WTC11 (cell line): ENCODE data around the gene LRRC37A2. TPM values are rescaled to one million over a fixed set of nuclear protein-coding genes. Genes with fewer than 3 reads are reported as not detected.
A peak's percentile ranks its signal among the peaks of the same experiment; 100 is the strongest.
"Not testable (repeated sequence)": the region's sequence is repeated elsewhere in the genome, so short reads cannot be mapped to it uniquely, and the experiment has no call there.

Experiments
- ATAC-seq: fragments of 200-7000 bp; cut with Tn5 transposase; 2 replicates; pipeline ENCODE4 v1.10.0; 2021; ENCODE audit warnings: mild to moderate bottlenecking, moderate library complexity
- CTCF ChIA-PET: fragments of 300-600 bp; sonication (Branson Sonifier 250); formaldehyde crosslinking; loops from one replicate; lab custom pipeline; 2021; ENCODE audit warnings: antibody characterized with exemption; lab: Charles Lee
- POLR2A ChIA-PET: fragments of 350-600 bp; sonication (Branson Sonifier 250); formaldehyde crosslinking; loops from one replicate; lab custom pipeline; 2021; ENCODE audit warnings: antibody characterized with exemption; lab: Charles Lee
- DNase-seq: peaks from one replicate; pipeline ENCODE4 v3.0.0; 2021; ENCODE audit warnings: low spot score
- H3K27ac Mint-ChIP-seq: 2 replicates; pipeline ENCODE4 v1.8.0; 2021; ENCODE audit warnings: mixed read lengths
- H3K27me3 Mint-ChIP-seq: 2 replicates; pipeline ENCODE4 v1.8.0; 2021; ENCODE audit warnings: low read depth, mild to moderate bottlenecking, moderate library complexity, mixed read lengths
- H3K36me3 Mint-ChIP-seq: 2 replicates; pipeline ENCODE4 v1.8.0; 2021; ENCODE audit warnings: mixed read lengths
- H3K4me1 Mint-ChIP-seq: 2 replicates; pipeline ENCODE4 v1.8.0; 2022; ENCODE audit warnings: mixed read lengths
- H3K4me3 Mint-ChIP-seq: 2 replicates; pipeline ENCODE4 v1.8.0; 2021; ENCODE audit warnings: mild to moderate bottlenecking, moderate library complexity, mixed read lengths
- H3K9me3 Mint-ChIP-seq: 2 replicates; pipeline ENCODE4 v1.8.0; 2021; ENCODE audit warnings: mixed read lengths
- total RNA-seq: library from RNA; stranded (reverse); gene quantifications from 3 replicates; pipeline ENCODE4 v1.2.3, GENCODE V29; 2021

The LRRC37A2 gene
- total RNA-seq, 1 experiment from 2014 or later: 4.6 TPM

- ATAC-seq, POLR2A ChIA-PET, CTCF ChIA-PET, H3K9me3 Mint-ChIP-seq, H3K27me3 Mint-ChIP-seq, H3K27ac Mint-ChIP-seq, H3K4me3 Mint-ChIP-seq, H3K36me3 Mint-ChIP-seq, H3K4me1 Mint-ChIP-seq, DNase-seq: not testable (repeated sequence)
These were observed 47.8 kb downstream of the LRRC37A2 start for GRCh38 chr17:46560048-46560447.

- DNase-seq, H3K4me3 Mint-ChIP-seq, H3K27me3 Mint-ChIP-seq, H3K27ac Mint-ChIP-seq, CTCF ChIA-PET, POLR2A ChIA-PET, H3K36me3 Mint-ChIP-seq, H3K4me1 Mint-ChIP-seq, ATAC-seq, H3K9me3 Mint-ChIP-seq: not testable (repeated sequence)
These were observed 54.0 kb downstream of the LRRC37A2 start for GRCh38 chr17:46566284-46566683.

GRCh38 chr17:46566980-46567379, 54.7 kb downstream of the LRRC37A2 start:
- H3K27me3 Mint-ChIP-seq, H3K36me3 Mint-ChIP-seq, POLR2A ChIA-PET, H3K27ac Mint-ChIP-seq, DNase-seq, H3K4me3 Mint-ChIP-seq, CTCF ChIA-PET, H3K4me1 Mint-ChIP-seq, H3K9me3 Mint-ChIP-seq, ATAC-seq: not testable (repeated sequence)

- ATAC-seq, H3K4me3 Mint-ChIP-seq, H3K4me1 Mint-ChIP-seq, H3K9me3 Mint-ChIP-seq, H3K27me3 Mint-ChIP-seq, DNase-seq, CTCF ChIA-PET, H3K36me3 Mint-ChIP-seq, H3K27ac Mint-ChIP-seq, POLR2A ChIA-PET: not testable (repeated sequence)
These were observed 59.5 kb downstream of the LRRC37A2 start for GRCh38 chr17:46571796-46572195.

- H3K36me3 Mint-ChIP-seq, CTCF ChIA-PET, H3K4me3 Mint-ChIP-seq, H3K4me1 Mint-ChIP-seq, POLR2A ChIA-PET, H3K27me3 Mint-ChIP-seq, H3K9me3 Mint-ChIP-seq, H3K27ac Mint-ChIP-seq: not testable (repeated sequence)
- ATAC-seq (peak; percentile 95), DNase-seq (peak; percentile 82)
These were observed 67.1 kb downstream of the LRRC37A2 start, which contains the start of gene ARL17A for GRCh38 chr17:46579083-46580075. Gene ARL17A (minus strand): TSS chr17:46579691. CDS start chr17:46576322, 3,369 bp downstream.

GRCh38 chr17:46580082-46580481, 67.8 kb downstream of the LRRC37A2 start:
- ATAC-seq, DNase-seq, H3K9me3 Mint-ChIP-seq, H3K4me3 Mint-ChIP-seq, H3K27me3 Mint-ChIP-seq, CTCF ChIA-PET, H3K4me1 Mint-ChIP-seq, POLR2A ChIA-PET, H3K27ac Mint-ChIP-seq, H3K36me3 Mint-ChIP-seq: not testable (repeated sequence)

GRCh38 chr17:46585444-46585843, 73.2 kb downstream of the LRRC37A2 start:
- H3K27ac Mint-ChIP-seq, CTCF ChIA-PET, POLR2A ChIA-PET, H3K4me1 Mint-ChIP-seq, DNase-seq, ATAC-seq, H3K4me3 Mint-ChIP-seq, H3K36me3 Mint-ChIP-seq, H3K27me3 Mint-ChIP-seq, H3K9me3 Mint-ChIP-seq: not testable (repeated sequence)

- H3K27ac Mint-ChIP-seq, H3K36me3 Mint-ChIP-seq, CTCF ChIA-PET, POLR2A ChIA-PET, H3K4me1 Mint-ChIP-seq, H3K9me3 Mint-ChIP-seq, DNase-seq, H3K27me3 Mint-ChIP-seq, H3K4me3 Mint-ChIP-seq: not testable (repeated sequence)
- ATAC-seq: peak; percentile 82
These were observed 78.2 kb downstream of the LRRC37A2 start, which contains the start of gene NSF for GRCh38 chr17:46590157-46591146. Gene NSF (plus strand): TSS chr17:46590669. CDS start chr17:46590776, 107 bp downstream.

- H3K4me1 Mint-ChIP-seq, H3K27ac Mint-ChIP-seq, H3K36me3 Mint-ChIP-seq, H3K27me3 Mint-ChIP-seq, CTCF ChIA-PET, POLR2A ChIA-PET, H3K4me3 Mint-ChIP-seq, H3K9me3 Mint-ChIP-seq, DNase-seq: not testable (repeated sequence)
- peak; percentile 20 for ATAC-seq
These were observed 79.1 kb downstream of the LRRC37A2 start for GRCh38 chr17:46591332-46591731.

- H3K9me3 Mint-ChIP-seq, H3K27ac Mint-ChIP-seq, POLR2A ChIA-PET, H3K36me3 Mint-ChIP-seq, H3K27me3 Mint-ChIP-seq, ATAC-seq, H3K4me1 Mint-ChIP-seq, CTCF ChIA-PET, H3K4me3 Mint-ChIP-seq, DNase-seq: not testable (repeated sequence)
These were observed 86.2 kb downstream of the LRRC37A2 start for GRCh38 chr17:46598344-46598931.

- H3K36me3 Mint-ChIP-seq, CTCF ChIA-PET, DNase-seq, ATAC-seq, H3K4me3 Mint-ChIP-seq, H3K9me3 Mint-ChIP-seq, H3K27ac Mint-ChIP-seq, POLR2A ChIA-PET, H3K4me1 Mint-ChIP-seq, H3K27me3 Mint-ChIP-seq: not testable (repeated sequence)
These were observed 88.5 kb downstream of the LRRC37A2 start for GRCh38 chr17:46600767-46601166.
